ENCODE results near the gene DLG1. TPM values are rescaled to one million over a fixed set of nuclear protein-coding genes. Genes with fewer than 3 reads are reported as not detected.

The DLG1 gene
- total RNA-seq, 1 experiment from 2014 or later = 127 TPM

DNA sequence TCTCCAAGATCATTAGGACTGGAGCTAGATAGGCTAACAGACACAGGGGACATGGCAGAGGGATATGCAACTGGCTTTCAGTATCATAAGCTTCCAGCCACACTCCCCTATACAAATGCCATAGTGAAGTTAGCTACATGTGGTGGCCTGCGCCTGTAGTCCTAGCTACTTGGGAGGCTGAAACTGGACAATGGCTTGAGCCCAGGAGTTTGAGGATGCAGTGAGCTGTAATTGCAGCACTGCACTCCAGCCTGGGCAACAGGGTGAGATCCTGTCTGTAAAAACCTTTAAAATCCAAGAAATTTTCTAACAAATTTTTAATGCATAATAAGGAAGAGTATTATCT is 37.3 kb downstream of the DLG1 start:
- peaks cover 10% of the 10 kb centered on the region for H3K36me3 Mint-ChIP-seq (ENCODE audit: insufficient read depth, unreplicated experiment)
- H3K27me3 Mint-ChIP-seq (ENCODE audit: unreplicated experiment) = no peaks in the 10 kb centered on the region
- H3K4me1 Mint-ChIP-seq (ENCODE audit: low read depth, unreplicated experiment) = peaks cover 2% of the 10 kb centered on the region
- no peaks in the 10 kb centered on the region for H3K9me3 Mint-ChIP-seq (ENCODE audit: low read depth, unreplicated experiment)
- no TSS peak for BruUV-seq (replicated peaks)
- DNase-seq = no peak
- intact Hi-C loops (cut with micrococcal nuclease; ENCODE audit: unreplicated experiment) = no loop called here
- no peak overlapping the region for H3K27ac Mint-ChIP-seq (ENCODE audit: unreplicated experiment)
- no peak for TF ChIP-seq CTCF (IDR thresholded peaks at IDR 0.05; ENCODE audit: unreplicated experiment)
- CTCF ChIA-PET = no interaction called here
- H3K4me3 Mint-ChIP-seq (ENCODE audit: low read depth, unreplicated experiment) = no peak overlapping the region

- TF ChIP-seq CTCF (IDR thresholded peaks at IDR 0.05; ENCODE audit: unreplicated experiment) = no peak
- no peak overlapping the region for H3K27ac Mint-ChIP-seq (ENCODE audit: unreplicated experiment)
- H3K9me3 Mint-ChIP-seq (ENCODE audit: low read depth, unreplicated experiment) = no peaks in the 10 kb centered on the region
- no peaks in the 10 kb centered on the region for H3K4me1 Mint-ChIP-seq (ENCODE audit: low read depth, unreplicated experiment)
- H3K36me3 Mint-ChIP-seq (ENCODE audit: insufficient read depth, unreplicated experiment) = peaks cover 5% of the 10 kb centered on the region
- no peak for DNase-seq
- H3K4me3 Mint-ChIP-seq (ENCODE audit: low read depth, unreplicated experiment) = no peak overlapping the region
- no peaks in the 10 kb centered on the region for H3K27me3 Mint-ChIP-seq (ENCODE audit: unreplicated experiment)
- intact Hi-C loops (cut with micrococcal nuclease; ENCODE audit: unreplicated experiment) = no loop called here
- CTCF ChIA-PET = interaction anchor here (0.6 kb wide), 1 partner anchor 186 kb away, joined by 3 read pairs; no protein-coding TSS in a partner anchor
- no TSS peak for BruUV-seq (replicated peaks)
These were observed 37.8 kb downstream of the DLG1 start for GRCh38 chr3:197260491-197261163.

GRCh38 chr3:197259096-197259495 is 39.3 kb downstream of the DLG1 start:
- Mint-ChIP-seq H3K9me3 (ENCODE audit: low read depth, unreplicated experiment) (no peaks in the 10 kb centered on the region), H3K4me3 (ENCODE audit: low read depth, unreplicated experiment) (no peak overlapping the region), H3K27me3 (ENCODE audit: unreplicated experiment) (no peaks in the 10 kb centered on the region), H3K36me3 (ENCODE audit: insufficient read depth, unreplicated experiment) (no peaks in the 10 kb centered on the region), H3K4me1 (ENCODE audit: low read depth, unreplicated experiment) (peaks cover 7% of the 10 kb centered on the region), H3K27ac (ENCODE audit: unreplicated experiment) (no peak overlapping the region)
- CTCF ChIA-PET = no interaction called here
- no TSS peak for BruUV-seq (replicated peaks)
- intact Hi-C loops (cut with micrococcal nuclease; ENCODE audit: unreplicated experiment) = loop anchor here (5.0 kb wide), 1 partner anchor 38 kb away; the partner anchor contains the start of gene DLG1
- no peak for DNase-seq
- TF ChIP-seq CTCF (IDR thresholded peaks at IDR 0.05; ENCODE audit: unreplicated experiment) = no peak

GRCh38 chr3:197258168-197258755 is 40.1 kb downstream of the DLG1 start:
- Mint-ChIP-seq H3K27me3 (ENCODE audit: unreplicated experiment) (no peaks in the 10 kb centered on the region), H3K9me3 (ENCODE audit: low read depth, unreplicated experiment) (no peaks in the 10 kb centered on the region), H3K4me3 (ENCODE audit: low read depth, unreplicated experiment) (no peak overlapping the region), H3K27ac (ENCODE audit: unreplicated experiment) (no peak overlapping the region), H3K4me1 (ENCODE audit: low read depth, unreplicated experiment) (peaks cover 8% of the 10 kb centered on the region), H3K36me3 (ENCODE audit: insufficient read depth, unreplicated experiment) (no peaks in the 10 kb centered on the region)
- no TSS peak for BruUV-seq (replicated peaks)
- CTCF ChIA-PET = interaction anchor here (0.6 to 3.4 kb wide), 3 partner anchors 11 to 244 kb away, joined by 3 to 19 read pairs (median 5); no protein-coding TSS in a partner anchor
- intact Hi-C loops (cut with micrococcal nuclease; ENCODE audit: unreplicated experiment) = loop anchor here (5.0 kb wide), 1 partner anchor 39 kb away; the partner anchor contains the start of gene DLG1
- no peak for TF ChIP-seq CTCF (IDR thresholded peaks at IDR 0.05; ENCODE audit: unreplicated experiment)
- DNase-seq = no peak

Measured in Calu3 (cell line).